T-helper 1 cell (primary cell): ENCODE measurements around the gene RPL10A.
"Not testable (repeated sequence)": the region's sequence is repeated elsewhere in the genome, so short reads cannot be mapped to it uniquely, and the experiment has no call there.

Experiments used
- DNase-seq, 5 donors: peaks; one replicate each; pipeline ENCODE4 v3.0.0-alpha.2; 2012 to 2020

The RPL10A gene

DNA sequence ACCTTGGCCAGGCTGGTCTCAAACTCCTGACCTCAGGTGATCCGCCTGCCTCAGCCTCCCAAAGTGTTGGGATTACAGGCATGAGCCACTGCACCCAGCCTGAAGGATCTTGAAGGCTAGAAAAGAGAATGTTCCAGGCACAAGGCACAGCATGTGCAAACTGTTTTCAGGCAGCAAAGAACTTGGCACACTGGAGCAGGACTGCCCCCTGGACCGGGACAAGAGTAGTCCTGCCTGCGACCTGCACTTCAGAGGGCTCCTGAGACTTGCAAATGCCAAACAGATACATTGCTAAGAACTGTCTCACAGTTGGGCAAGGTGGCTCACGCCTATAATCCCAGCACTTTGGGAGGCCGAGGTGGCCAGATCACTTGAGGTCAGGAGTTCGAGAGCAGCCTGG, 47.7 kb downstream of the RPL10A start:
- not testable (repeated sequence) for DNase-seq

DNA sequence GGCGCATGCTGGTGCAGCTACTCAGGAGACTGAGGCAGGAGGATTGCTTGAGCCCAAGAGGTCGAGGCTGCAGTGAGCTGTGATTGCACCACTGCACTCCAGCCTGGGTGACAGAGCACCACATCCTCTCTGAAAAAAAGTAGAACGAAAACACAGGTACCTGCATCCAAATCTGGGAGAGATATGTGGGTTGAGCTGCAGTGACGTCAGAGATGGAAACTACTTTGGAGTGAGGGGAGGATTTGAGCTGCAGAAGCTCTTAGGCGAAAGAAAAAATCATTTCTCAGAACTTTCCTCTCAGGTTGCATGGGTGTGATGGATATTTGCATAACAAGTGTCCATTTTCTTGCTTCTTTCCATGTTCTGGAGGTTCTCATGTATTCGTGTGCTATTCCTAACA, 48.5 kb downstream of the RPL10A start:
- DNase-seq: no peak

DNA sequence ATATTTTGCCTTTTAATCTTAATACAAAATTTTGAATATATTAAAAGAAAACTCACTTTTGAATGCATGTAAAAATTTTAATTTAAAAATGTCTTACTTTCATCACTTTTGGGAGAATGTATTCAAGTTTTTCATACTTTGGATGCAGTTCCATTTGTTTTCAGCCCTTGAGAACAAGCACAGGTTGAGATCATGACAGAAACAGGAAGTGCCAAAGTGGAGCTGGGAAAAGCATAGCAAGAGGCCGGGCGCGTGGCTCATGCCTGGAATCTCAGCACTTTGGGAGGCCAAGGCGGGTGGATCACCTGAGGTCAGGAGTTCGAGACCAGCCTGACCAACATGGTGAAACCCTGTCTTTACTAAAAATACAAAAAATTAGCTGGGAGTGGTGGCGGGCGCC, 49.8 kb downstream of the RPL10A start:
- not testable (repeated sequence) for DNase-seq

DNA sequence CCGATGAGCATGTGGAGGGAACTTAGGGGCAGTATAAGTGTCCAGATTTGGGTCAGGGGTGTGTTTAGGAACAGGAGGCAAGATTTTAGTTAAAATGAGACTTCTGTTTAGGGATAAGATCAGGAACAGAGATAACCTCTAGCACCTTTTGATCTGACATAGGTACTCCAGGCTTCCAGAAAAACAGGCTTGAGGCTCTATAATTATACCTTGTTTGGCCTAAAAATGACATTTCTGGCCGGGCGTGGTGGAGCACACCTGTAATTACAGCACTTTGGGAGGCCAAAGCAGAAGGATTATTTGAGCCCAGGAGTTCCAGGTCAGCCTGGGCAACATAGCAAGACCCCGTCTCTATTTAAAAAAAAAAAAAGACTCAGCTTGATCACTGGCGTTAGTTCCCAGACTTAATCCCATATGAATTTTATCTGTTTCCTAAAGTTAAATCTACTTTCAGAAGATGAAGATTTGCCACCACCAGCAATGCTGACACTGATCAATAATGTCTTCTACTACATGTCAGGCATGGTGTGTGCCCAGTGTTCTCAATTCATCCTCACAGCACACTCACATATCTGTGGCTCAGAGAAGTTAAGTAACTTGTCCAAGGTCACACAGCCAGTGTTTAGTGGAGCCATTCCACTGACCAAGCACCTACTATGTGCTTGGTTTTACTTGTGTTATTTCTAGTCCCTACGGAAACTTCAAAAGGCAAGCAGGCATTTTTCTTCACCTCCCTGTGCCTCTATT, 50.5 kb downstream of the RPL10A start:
- DNase-seq: no peak

DNA sequence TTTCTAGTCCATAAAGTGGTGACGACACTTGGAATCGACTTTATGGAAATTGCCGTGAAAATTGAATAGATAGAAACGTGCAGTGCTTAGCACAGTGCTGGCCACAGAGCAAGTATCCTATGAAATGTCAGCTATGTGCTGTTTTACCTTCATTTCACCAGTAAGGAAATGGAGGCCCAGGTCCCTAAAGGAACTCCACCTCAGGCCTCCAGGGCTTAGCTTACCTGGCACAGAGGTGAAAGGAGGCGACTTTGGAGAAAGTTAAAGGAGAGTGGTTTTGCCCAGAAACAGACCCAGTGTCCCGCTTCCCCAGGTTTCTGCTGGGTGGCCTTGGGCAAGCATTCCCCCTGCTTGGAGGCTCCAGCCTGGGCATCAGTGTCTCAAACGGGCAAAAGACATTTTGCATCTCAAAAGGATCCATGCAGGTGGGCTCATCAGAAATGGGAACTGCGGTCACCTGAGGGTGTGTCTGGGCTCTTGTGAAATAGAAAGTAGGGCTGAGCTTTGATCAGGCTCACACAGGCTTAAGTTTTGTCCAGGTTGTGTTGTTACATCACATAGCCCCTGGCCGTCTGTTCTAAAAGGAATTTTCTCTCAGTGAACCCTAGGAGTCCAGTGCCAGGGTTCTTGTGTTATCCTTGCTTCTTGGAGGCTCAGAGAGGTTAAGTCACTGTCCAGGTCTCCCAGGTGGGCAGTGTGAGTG, 51.3 kb downstream of the RPL10A start:
- DNase-seq: no peak
